Effector CD4-positive, alpha-beta T cell (primary cell): ENCODE measurements around the gene MAOA. TPM values are rescaled to one million over a fixed set of nuclear protein-coding genes. Genes with fewer than 3 reads are reported as not detected.
"Not testable (repeated sequence)": the region's sequence is repeated elsewhere in the genome, so short reads cannot be mapped to it uniquely, and the experiment has no call there.

Source experiments
- DNase-seq: peaks from one replicate; pipeline ENCODE4 v3.0.0-alpha.2; 2020
- total RNA-seq: gene quantifications from one replicate; lab custom pipeline; 2026; lab: John Stamatoyannopoulos, UW

MAOA gene
- not detected for total RNA-seq

GRCh38 chrX:43656005-43656494 is at the start of gene MAOA:
MAOA (plus strand) TSS chrX:43656299; CDS start chrX:43656342, 43 bp downstream.
- no peak for DNase-seq

GRCh38 chrX:43612400-43612799 is 43.7 kb upstream of the MAOA start:
- DNase-seq: no peak

GRCh38 chrX:43615660-43616059 is 40.4 kb upstream of the MAOA start:
- DNase-seq: no peak

DNA sequence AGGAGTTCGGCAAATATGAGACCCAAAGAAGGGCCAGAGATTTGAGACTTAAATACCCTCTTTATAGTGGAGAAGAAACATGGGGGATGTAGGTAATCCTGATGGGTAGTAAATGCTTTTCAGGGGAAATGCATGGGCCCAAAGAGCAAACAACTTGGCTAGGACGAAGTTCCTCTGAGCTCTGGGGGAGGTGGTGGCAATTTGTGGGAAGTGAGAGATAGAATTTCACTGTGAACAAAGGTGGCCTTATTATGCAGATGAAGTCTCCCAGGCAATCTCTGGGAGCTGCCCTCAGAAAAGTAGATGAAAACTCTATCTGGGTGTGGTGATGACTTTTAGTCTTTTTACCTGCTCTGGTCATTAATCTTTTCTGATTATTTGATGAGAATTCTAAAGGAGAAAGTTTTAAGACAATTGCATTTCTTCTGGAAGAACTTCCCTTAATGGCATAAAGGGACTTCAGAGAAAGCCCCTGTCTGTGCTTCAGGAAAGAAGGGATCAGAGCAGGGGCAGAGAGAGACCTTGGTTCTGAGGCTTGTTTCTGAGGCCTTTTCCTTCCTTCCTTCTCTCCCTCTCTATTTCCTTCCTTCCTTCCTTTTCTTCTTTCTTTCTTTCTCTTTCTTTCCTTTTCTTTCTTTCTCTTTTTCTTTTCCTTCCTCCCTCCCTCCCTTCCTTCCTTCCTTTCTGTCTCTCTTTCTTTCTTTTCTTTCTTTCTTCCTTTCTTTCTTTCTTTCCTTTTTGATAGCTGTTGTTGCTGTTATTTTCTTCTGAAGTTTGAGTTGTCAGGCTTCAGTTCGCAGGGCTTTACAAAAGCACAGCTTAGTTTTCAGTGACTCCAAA is 37.5 kb upstream of the MAOA start:
- DNase-seq: no peak

DNA sequence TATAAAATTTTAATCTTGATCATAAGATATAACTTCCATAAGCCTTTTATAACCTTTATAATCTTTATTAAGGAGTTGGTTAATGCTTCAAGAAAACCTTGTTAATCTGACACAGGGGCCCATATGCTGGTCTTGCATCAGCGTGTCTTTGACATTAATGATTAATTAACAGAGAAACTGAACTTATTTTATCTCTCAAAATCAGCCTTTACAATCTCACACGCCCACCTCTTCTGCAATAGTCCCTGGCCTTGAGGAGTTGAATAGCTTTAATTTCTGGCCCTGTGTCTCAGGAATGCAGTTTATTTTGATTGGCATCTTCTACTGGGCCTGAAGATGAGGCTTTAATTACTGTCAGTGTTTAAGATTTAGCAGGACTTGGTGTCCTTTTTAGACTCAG is 36.2 kb upstream of the MAOA start:
- DNase-seq: not testable (repeated sequence)

DNA sequence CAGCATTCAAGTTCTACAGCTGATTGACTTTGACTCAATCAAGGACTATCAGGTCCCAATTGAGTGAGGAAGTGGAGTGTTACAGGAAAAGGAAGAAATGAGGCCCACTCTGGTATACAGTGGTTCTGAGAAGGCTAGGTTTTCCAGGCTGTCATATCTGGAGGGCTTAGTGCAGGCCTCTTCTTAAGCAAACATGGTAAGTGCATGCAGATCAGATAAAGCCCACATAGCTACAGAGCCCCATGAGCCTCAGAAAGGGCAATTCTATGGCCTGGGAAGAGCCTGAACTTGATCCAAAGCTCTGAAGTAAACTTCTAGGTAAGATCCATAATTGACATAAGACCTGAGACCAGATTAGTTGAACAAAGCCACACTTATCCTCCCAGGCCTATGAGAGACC is 29.0 kb upstream of the MAOA start:
- DNase-seq: no peak

GRCh38 chrX:43627669-43628068 is 28.4 kb upstream of the MAOA start:
- DNase-seq: no peak

- no peak for DNase-seq
Measured at GRCh38 chrX:43629229-43629628, 26.9 kb upstream of the MAOA start.

DNA sequence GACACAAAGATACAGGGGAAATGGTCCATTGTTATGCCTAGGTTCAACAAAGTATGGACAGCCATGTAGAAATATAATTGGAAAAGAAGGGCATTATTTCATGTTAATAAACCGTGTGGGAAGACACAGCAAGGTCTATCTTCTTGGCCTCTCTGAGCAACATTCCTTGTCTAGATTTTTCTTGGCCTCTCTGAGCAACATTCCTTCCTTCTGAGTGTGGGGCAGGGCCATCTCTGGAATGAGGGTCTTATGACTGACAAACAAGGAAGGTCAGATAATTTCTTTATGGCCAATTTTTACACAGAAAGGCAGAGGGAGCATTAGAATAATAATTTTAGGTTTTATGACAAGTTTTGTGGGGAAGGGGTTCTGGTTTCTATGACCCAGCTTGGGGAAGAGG is 24.3 kb upstream of the MAOA start:
- DNase-seq: no peak

DNA sequence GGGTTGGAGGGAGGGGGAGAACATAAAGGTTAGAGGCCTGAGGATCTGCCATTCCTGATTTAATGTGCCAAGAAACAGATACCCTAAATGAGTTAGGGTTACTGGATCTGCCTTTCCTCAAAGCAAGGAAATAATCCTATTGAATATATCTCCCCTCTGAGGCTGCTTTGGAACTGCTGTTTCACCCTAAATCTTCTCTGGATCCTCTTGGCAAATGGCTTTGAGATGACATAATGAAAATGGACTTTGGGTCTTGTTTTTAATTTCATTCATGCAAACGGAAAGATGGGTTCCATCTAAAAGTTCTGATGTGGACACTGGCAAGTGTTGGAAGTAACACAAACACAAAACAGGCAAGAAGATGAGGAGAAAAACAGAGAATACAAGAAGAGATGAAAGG is 23.0 kb upstream of the MAOA start:
- no peak for DNase-seq

- no peak for DNase-seq
Measured at GRCh38 chrX:43633757-43634156, 22.3 kb upstream of the MAOA start.

GRCh38 chrX:43640482-43640881 is 15.6 kb upstream of the MAOA start:
- DNase-seq: no peak

DNA sequence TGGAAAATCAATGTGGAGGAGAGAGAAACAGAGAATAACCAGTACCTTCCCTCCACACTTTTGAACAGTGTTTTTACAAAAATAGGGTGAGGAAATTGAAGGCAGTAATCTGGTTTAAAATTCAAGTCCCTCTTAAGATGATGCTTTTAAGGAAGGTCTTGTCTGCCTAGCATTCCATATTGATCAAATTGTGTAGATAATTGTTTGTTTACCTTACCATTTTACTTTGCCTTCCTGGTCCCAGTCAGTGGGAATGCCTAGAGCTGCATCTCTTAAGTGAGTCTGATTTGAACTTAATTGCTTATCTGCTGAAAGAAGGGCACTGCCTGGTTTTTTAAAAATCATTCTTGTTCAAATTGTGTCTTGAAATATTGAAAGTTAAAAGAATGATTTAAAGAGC is 14.4 kb upstream of the MAOA start:
- DNase-seq: no peak

DNA sequence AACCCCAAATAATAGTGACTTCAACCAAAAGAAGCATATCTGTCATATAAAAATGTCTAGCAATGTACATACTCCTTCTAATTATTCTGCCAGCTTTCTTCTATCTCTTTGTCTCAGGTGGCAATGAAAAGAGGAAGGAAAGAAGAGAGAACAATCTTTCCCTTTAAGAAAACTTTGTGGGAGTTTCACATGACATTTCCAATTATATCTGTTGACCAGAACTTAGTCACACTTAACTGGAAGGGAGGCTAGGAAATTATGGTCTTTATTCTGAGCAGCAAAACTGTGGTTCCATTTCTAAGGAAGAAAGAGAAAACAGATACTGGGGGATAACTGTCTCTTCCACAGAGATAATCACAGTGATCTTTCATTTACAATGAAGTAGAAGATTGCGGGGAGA is 12.9 kb upstream of the MAOA start:
- no peak for DNase-seq

- DNase-seq: no peak
Measured at GRCh38 chrX:43643662-43644061, 12.4 kb upstream of the MAOA start.

GRCh38 chrX:43644124-43644701 is 11.9 kb upstream of the MAOA start:
- no peak for DNase-seq

GRCh38 chrX:43646800-43647199 is 9.3 kb upstream of the MAOA start:
- no peak for DNase-seq

- peak; percentile 74 for DNase-seq
Measured at GRCh38 chrX:43654431-43655150, 1.5 kb upstream of the MAOA start.

DNA sequence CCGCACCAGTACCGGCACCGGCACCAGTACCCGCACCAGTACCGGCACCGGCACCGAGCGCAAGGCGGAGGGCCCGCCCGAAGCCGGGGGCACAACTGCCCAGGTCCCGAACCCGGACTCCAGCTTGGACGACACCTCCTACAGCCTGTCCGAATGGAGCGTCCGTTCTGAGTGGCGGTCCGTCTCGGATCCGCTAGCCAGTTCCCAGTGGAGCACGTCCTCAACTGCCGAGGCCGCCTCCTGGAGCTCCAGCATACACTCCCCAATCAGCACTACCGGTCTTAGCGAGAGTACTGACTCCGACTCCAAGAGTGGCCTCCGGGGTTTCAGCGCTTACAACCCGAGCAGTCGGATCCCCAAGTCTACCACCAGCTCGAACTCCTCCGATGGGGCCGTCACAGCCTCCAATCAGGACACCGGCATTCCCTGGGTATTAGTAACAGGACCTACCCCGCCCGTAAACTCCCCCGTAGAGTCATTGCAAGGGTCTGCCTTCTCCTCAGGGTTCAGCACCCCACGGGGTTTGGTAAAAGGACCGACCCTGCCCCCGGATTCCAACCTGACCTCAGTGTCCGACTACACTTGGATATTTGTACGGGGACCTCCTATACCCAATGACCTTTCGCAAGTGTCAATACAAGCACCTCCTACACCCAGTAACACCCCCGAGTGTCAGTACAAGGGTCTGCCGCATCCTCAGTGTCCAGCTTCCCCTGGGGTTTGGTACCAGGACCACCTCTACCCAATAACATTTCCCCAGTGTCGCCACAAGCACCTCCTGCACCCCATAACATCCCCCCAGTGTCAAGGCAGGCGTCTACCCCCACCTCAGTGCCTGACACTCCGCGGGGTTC is 721 bp upstream of the MAOA start:
- DNase-seq: no peak

- no peak for DNase-seq
Measured at GRCh38 chrX:43657671-43658070, 1.6 kb downstream of the MAOA start.

DNA sequence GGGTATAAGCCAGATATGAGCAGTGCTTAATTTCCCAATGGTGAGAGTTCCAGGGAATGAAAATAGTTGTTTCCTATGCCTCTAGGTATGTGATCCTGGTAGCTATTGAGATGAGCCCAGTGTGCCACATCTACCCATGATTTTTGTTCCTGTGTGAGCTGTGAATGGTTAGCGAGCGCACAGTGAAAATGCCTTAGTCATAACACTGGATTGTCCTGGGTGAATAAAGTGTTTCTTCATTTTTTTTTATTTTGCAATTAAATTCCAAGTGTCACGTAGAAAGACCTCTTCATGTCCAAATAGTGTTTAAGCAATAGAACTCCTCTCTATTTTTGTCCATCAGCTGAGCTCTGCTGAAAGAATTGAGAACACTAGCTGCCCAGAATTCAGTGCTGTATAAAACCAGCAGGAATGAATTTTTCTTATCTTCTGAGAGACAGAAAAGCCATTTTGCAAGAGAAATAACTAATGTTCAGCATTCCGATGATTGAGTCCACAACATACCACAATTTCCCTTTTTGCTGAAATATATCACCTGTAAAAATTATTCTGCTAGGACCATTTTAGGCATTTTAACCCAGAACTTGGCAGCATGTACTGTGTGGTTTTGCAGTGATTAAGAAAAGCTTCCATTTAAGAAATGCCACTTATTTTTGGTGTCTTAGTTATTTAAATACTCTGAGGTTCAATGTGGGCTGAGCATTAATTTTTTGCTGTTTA is 5.6 kb downstream of the MAOA start:
- DNase-seq: no peak

DNA sequence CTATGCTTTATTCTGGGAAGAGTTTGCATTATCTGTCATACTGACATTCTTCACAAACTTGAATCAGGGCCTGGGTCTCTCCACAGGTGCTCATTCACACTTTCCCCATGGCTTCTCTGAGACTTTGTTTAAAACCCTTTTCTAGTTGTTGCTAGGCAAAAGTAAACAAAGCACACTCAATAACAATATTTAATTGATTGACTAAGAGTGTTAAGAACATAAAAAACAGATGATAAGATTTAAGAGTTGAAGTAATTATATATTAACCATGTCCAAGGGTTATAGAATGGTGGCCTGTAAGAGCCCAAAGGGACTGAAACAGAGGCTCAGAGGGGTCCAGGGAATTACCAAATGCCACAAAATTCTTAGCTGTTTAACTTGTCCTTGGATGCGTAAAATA is 7.1 kb downstream of the MAOA start:
- no peak for DNase-seq
